ENCODE results near the gene JAKMIP1.

The JAKMIP1 gene

DNA sequence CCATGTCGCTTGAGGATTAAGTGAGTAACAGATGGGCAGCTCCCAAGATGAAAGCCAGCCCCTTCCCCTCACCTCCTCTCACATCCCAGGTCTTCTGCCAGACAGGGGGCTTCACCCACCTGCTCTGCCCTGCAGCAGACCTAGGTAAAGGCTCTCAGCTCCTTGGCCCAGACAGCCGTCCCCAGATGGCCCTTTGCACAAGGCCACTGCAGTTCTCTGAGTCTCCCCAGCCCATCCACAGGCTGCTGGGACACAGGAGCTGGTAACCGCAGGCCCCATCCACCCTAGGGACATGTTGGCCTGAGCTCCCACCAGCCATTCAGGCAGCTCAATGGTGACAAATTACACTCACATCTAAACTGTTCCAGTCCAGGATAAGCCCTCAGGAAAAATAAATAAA, 197.4 kb downstream of the JAKMIP1 start:
- H3K27me3 ChIP-seq (ENCODE audit: control insufficient read depth, low read length): no peaks in the 10 kb centered on the region
- H3K36me3 ChIP-seq (ENCODE audit: control insufficient read depth, low read length): no peaks in the 10 kb centered on the region

DNA sequence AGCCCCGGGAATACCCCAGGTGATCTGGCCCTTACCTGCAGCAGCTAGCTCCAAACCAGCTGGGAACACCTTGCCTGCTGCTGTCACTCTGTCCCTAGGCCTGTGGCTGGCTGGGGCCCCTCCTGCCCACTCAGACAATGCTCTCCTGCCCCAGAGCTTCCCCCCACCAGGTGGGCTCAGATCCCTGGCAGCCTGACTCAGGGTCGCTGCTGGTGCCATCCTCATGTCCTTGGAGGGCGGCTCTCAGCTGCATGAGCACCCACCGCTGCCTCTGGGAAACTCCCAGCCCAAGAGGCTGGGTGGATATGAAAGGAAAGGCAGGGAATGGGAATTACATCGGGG, 197.9 kb downstream of the JAKMIP1 start:
- no peaks in the 10 kb centered on the region for H3F3A ChIP-seq (ENCODE audit: control insufficient read depth, insufficient read depth)
- TF ChIP-seq, protein P1, sequence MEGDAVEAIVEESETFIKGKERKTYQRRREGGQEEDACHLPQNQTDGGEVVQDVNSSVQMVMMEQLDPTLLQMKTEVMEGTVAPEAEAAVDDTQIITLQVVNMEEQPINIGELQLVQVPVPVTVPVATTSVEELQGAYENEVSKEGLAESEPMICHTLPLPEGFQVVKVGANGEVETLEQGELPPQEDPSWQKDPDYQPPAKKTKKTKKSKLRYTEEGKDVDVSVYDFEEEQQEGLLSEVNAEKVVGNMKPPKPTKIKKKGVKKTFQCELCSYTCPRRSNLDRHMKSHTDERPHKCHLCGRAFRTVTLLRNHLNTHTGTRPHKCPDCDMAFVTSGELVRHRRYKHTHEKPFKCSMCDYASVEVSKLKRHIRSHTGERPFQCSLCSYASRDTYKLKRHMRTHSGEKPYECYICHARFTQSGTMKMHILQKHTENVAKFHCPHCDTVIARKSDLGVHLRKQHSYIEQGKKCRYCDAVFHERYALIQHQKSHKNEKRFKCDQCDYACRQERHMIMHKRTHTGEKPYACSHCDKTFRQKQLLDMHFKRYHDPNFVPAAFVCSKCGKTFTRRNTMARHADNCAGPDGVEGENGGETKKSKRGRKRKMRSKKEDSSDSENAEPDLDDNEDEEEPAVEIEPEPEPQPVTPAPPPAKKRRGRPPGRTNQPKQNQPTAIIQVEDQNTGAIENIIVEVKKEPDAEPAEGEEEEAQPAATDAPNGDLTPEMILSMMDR (IDR thresholded peaks at IDR 0.05; ENCODE audit: low read depth, low read length, poor library complexity, severe bottlenecking): no peak
- TF ChIP-seq EZH2phosphoT487 (IDR thresholded peaks at IDR 0.05; ENCODE audit: borderline replicate concordance, low read length): no peak
- no peaks in the 10 kb centered on the region for H3K9me2 ChIP-seq (replicated peaks; ENCODE audit: control insufficient read depth, low read length)
- H3K27me3 ChIP-seq (ENCODE audit: control insufficient read depth, low read length): no peaks in the 10 kb centered on the region
- H3K36me3 ChIP-seq (ENCODE audit: control insufficient read depth, low read length): no peaks in the 10 kb centered on the region
- H3K4me2 ChIP-seq (ENCODE audit: low read length): no peak overlapping the region
- no peaks in the 10 kb centered on the region for H3K4me1 ChIP-seq (ENCODE audit: control insufficient read depth, low read length)
- no peak overlapping the region for H3K27ac ChIP-seq (ENCODE audit: low read depth, low read length)
- peaks cover 15% of the 10 kb centered on the region; the same call in 1 of the 2 replicates for H3K9me3 ChIP-seq (ENCODE audit: control insufficient read depth, insufficient read depth, low read length)
- H4K20me1 ChIP-seq (ENCODE audit: control insufficient read depth, insufficient read depth, low read depth, low read length): no peaks in the 10 kb centered on the region
- H3K79me2 ChIP-seq (ENCODE audit: control insufficient read depth, low read length): no peaks in the 10 kb centered on the region
- H3K4me3 ChIP-seq (ENCODE audit: low read length): no peak overlapping the region

More for the DNA sequence above, 197.4 kb downstream of the JAKMIP1 start:
- Histone ChIP-seq H3F3A (ENCODE audit: control insufficient read depth, insufficient read depth) (no peaks in the 10 kb centered on the region), H3K4me3 (ENCODE audit: low read length) (no peak overlapping the region), H3K9me3 (ENCODE audit: control insufficient read depth, insufficient read depth, low read length) (peaks cover 15% of the 10 kb centered on the region; the same call in 1 of the 2 replicates), H3K79me2 (ENCODE audit: control insufficient read depth, low read length) (no peaks in the 10 kb centered on the region), H3K4me2 (ENCODE audit: low read length) (no peak overlapping the region), H3K4me1 (ENCODE audit: control insufficient read depth, low read length) (no peaks in the 10 kb centered on the region), H4K20me1 (ENCODE audit: control insufficient read depth, insufficient read depth, low read depth, low read length) (no peaks in the 10 kb centered on the region), H3K9me2 (replicated peaks; ENCODE audit: control insufficient read depth, low read length) (no peaks in the 10 kb centered on the region), H3K27ac (ENCODE audit: low read depth, low read length) (no peak overlapping the region)
- TF ChIP-seq EZH2phosphoT487 (IDR thresholded peaks at IDR 0.05; ENCODE audit: borderline replicate concordance, low read length): no peak
- TF ChIP-seq, protein P1 (IDR thresholded peaks at IDR 0.05; ENCODE audit: low read depth, low read length, poor library complexity, severe bottlenecking): no peak

DNA sequence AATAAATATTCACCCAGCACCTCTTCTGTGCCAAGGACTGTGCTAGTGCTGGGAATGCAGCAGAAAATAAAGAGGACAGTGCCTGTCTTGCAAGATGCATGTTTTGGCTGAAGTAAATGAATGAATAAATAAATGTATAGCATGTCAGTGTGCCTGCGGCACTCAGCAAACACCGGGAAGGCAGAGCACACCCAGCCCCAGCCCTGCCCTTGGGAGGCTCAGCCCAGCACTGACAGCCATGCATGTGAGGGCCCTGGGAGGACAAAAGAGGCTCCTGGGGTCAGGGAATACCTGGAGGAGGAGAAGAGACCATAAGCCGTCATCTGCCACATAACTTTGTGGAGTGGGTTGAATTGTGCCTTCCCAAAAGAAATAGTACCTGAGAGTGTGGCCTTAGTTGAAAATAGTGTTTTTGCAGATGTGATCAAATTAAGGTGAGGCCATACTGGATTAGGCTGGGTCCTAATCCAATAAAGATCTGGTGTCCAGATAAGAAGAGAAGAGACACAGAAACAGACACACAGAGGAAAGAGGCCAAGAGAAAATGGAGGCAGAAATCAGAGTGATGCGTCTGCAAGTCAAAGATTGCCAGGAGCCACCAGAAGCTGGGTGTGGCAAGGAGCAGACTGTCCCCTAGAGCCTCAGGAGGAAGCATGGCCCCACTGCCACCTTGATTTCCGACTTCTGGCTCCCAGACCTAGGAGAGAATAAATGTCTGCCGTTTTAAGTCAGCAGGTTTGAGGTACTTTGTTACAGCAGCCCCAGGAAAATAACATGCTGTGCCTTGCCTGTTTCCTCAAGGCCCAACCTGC, 198.5 kb downstream of the JAKMIP1 start:
- no peaks in the 10 kb centered on the region for H3K79me2 ChIP-seq (ENCODE audit: control insufficient read depth, low read length)
- peaks cover 15% of the 10 kb centered on the region; the same call in 1 of the 2 replicates for H3K9me3 ChIP-seq (ENCODE audit: control insufficient read depth, insufficient read depth, low read length)
- no peaks in the 10 kb centered on the region for H3K36me3 ChIP-seq (ENCODE audit: control insufficient read depth, low read length)
- no peaks in the 10 kb centered on the region for H3K27me3 ChIP-seq (ENCODE audit: control insufficient read depth, low read length)
- no peak overlapping the region for H3K4me3 ChIP-seq (ENCODE audit: low read length)
- TF ChIP-seq EZH2phosphoT487 (IDR thresholded peaks at IDR 0.05; ENCODE audit: borderline replicate concordance, low read length): no peak
- TF ChIP-seq, protein P1 (IDR thresholded peaks at IDR 0.05; ENCODE audit: low read depth, low read length, poor library complexity, severe bottlenecking): no peak
- H3K27ac ChIP-seq (ENCODE audit: low read depth, low read length): no peak overlapping the region
- no peaks in the 10 kb centered on the region for H4K20me1 ChIP-seq (ENCODE audit: control insufficient read depth, insufficient read depth, low read depth, low read length)
- H3F3A ChIP-seq (ENCODE audit: control insufficient read depth, insufficient read depth): no peaks in the 10 kb centered on the region
- no peaks in the 10 kb centered on the region for H3K4me1 ChIP-seq (ENCODE audit: control insufficient read depth, low read length)
- H3K9me2 ChIP-seq (replicated peaks; ENCODE audit: control insufficient read depth, low read length): no peaks in the 10 kb centered on the region
- no peak overlapping the region for H3K4me2 ChIP-seq (ENCODE audit: low read length)
